WTC11 (cell line): ENCODE measurements around the gene TXNDC2. TPM values are rescaled to one million over a fixed set of nuclear protein-coding genes. Genes with fewer than 3 reads are reported as not detected.

Experiments
- ATAC-seq: fragments of 200-7000 bp; cut with Tn5 transposase; 2 replicates; pipeline ENCODE4 v1.10.0; 2021; ENCODE audit warnings: mild to moderate bottlenecking, moderate library complexity
- CTCF ChIA-PET: fragments of 300-600 bp; sonication (Branson Sonifier 250); formaldehyde crosslinking; loops from one replicate; lab custom pipeline; 2021; ENCODE audit warnings: antibody characterized with exemption; lab: Charles Lee
- POLR2A ChIA-PET: fragments of 350-600 bp; sonication (Branson Sonifier 250); formaldehyde crosslinking; loops from one replicate; lab custom pipeline; 2021; ENCODE audit warnings: antibody characterized with exemption; lab: Charles Lee
- DNase-seq: peaks from one replicate; pipeline ENCODE4 v3.0.0; 2021; ENCODE audit warnings: low spot score
- H3K27ac Mint-ChIP-seq: 2 replicates; pipeline ENCODE4 v1.8.0; 2021; ENCODE audit warnings: mixed read lengths
- H3K27me3 Mint-ChIP-seq: 2 replicates; pipeline ENCODE4 v1.8.0; 2021; ENCODE audit warnings: low read depth, mild to moderate bottlenecking, moderate library complexity, mixed read lengths
- H3K36me3 Mint-ChIP-seq: 2 replicates; pipeline ENCODE4 v1.8.0; 2021; ENCODE audit warnings: mixed read lengths
- H3K4me1 Mint-ChIP-seq: 2 replicates; pipeline ENCODE4 v1.8.0; 2022; ENCODE audit warnings: mixed read lengths
- H3K4me3 Mint-ChIP-seq: 2 replicates; pipeline ENCODE4 v1.8.0; 2021; ENCODE audit warnings: mild to moderate bottlenecking, moderate library complexity, mixed read lengths
- H3K9me3 Mint-ChIP-seq: 2 replicates; pipeline ENCODE4 v1.8.0; 2021; ENCODE audit warnings: mixed read lengths
- GTF2I ChIP-seq: fragments of 250-450 bp; sonication (Bioruptor Pico); conservative IDR thresholded peaks from 2 replicates; pipeline ENCODE4 v1.4.0; 2021; ENCODE audit warnings: mild to moderate bottlenecking
- OVOL2 ChIP-seq: fragments of 250-450 bp; sonication (Bioruptor Pico); IDR thresholded peaks from 2 replicates; pipeline ENCODE4 v1.9.0; 2021; ENCODE audit warnings: mild to moderate bottlenecking, borderline replicate concordance
- SMAD4 ChIP-seq: sonication (generic); formaldehyde crosslinking; IDR thresholded peaks from 2 replicates; pipeline ENCODE4 v1.8.0; 2022; ENCODE audit warnings: mild to moderate bottlenecking, missing genetic modification reagents
- total RNA-seq: library from RNA; stranded (reverse); gene quantifications from 3 replicates; pipeline ENCODE4 v1.2.3, GENCODE V29; 2021
- TF ChIP-seq, protein P1 (sequence below): sonication (generic); formaldehyde crosslinking; IDR thresholded peaks from 2 replicates; pipeline ENCODE4 v1.8.0; 2022; ENCODE audit warnings: mild to moderate bottlenecking, missing genetic modification reagents
- TF ChIP-seq, protein P2 (sequence below): sonication (generic); formaldehyde crosslinking; IDR thresholded peaks from 2 replicates; pipeline ENCODE4 v1.8.0; 2023; ENCODE audit warnings: mild to moderate bottlenecking, missing genetic modification reagents
- TF ChIP-seq, protein P3 (sequence below): sonication (generic); formaldehyde crosslinking; IDR thresholded peaks from 2 replicates; pipeline ENCODE4 v1.8.0; 2022; ENCODE audit warnings: missing genetic modification reagents
- TF ChIP-seq, protein P4 (sequence below): sonication (generic); formaldehyde crosslinking; IDR thresholded peaks from 2 replicates; pipeline ENCODE4 v1.8.1; 2023; ENCODE audit warnings: mild to moderate bottlenecking, missing genetic modification reagents, borderline replicate concordance
- TF ChIP-seq, protein P5 (sequence below): sonication (generic); formaldehyde crosslinking; IDR thresholded peaks from 2 replicates; pipeline ENCODE4 v1.8.1; 2022; ENCODE audit warnings: low read depth, mild to moderate bottlenecking, moderate library complexity, missing genetic modification reagents, borderline replicate concordance

TXNDC2 gene
- total RNA-seq, 1 experiment from 2014 or later, result 0.26 TPM

DNA sequence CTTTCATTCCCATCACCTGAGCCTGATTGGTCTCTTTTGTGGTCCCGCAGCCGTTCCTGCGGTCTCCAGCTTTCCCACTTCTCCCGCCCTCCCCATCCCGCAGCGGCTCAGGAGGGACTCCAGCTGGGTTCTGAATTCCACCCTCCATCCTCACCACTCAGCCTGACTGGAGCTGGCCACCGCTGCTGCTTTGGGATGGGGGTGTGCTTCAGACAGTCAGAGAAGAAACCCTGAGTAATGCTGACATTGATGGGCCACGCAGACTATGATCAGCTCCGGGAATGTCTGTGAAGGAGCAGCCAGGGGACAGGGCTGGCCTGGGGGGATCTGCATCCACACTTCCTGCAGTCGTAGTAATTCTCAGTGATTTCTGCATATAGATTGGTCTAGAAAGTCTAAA lies 45.9 kb upstream of the TXNDC2 start:
- POLR2A ChIA-PET, result no interaction called here

More for the DNA sequence above, 45.9 kb upstream of the TXNDC2 start:
- DNase-seq (peak; percentile 40), ATAC-seq (peak; percentile 15)
- no peaks in the 10 kb centered on the region; the same call in 1 of the 2 replicates for H3K27me3 Mint-ChIP-seq
- CTCF ChIA-PET, result interaction anchor here (0.9 to 1.0 kb wide), 2 partner anchors 8 to 65 kb away, joined by 3 read pairs; no protein-coding TSS in a partner anchor
- TF ChIP-seq, protein P1, sequence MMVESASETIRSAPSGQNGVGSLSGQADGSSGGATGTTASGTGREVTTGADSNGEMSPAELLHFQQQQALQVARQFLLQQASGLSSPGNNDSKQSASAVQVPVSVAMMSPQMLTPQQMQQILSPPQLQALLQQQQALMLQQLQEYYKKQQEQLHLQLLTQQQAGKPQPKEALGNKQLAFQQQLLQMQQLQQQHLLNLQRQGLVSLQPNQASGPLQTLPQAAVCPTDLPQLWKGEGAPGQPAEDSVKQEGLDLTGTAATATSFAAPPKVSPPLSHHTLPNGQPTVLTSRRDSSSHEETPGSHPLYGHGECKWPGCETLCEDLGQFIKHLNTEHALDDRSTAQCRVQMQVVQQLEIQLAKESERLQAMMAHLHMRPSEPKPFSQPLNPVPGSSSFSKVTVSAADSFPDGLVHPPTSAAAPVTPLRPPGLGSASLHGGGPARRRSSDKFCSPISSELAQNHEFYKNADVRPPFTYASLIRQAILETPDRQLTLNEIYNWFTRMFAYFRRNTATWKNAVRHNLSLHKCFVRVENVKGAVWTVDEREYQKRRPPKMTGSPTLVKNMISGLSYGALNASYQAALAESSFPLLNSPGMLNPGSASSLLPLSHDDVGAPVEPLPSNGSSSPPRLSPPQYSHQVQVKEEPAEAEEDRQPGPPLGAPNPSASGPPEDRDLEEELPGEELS (CRISPR knock-in tag), result no peak
- TF ChIP-seq OVOL2 (CRISPR knock-in tag) (no peak), GTF2I (CRISPR knock-in tag) (no peak), SMAD4 (CRISPR knock-in tag) (no peak)
- TF ChIP-seq, protein P2, sequence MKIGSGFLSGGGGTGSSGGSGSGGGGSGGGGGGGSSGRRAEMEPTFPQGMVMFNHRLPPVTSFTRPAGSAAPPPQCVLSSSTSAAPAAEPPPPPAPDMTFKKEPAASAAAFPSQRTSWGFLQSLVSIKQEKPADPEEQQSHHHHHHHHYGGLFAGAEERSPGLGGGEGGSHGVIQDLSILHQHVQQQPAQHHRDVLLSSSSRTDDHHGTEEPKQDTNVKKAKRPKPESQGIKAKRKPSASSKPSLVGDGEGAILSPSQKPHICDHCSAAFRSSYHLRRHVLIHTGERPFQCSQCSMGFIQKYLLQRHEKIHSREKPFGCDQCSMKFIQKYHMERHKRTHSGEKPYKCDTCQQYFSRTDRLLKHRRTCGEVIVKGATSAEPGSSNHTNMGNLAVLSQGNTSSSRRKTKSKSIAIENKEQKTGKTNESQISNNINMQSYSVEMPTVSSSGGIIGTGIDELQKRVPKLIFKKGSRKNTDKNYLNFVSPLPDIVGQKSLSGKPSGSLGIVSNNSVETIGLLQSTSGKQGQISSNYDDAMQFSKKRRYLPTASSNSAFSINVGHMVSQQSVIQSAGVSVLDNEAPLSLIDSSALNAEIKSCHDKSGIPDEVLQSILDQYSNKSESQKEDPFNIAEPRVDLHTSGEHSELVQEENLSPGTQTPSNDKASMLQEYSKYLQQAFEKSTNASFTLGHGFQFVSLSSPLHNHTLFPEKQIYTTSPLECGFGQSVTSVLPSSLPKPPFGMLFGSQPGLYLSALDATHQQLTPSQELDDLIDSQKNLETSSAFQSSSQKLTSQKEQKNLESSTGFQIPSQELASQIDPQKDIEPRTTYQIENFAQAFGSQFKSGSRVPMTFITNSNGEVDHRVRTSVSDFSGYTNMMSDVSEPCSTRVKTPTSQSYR (CRISPR knock-in tag), result no peak
- TF ChIP-seq, protein P3, sequence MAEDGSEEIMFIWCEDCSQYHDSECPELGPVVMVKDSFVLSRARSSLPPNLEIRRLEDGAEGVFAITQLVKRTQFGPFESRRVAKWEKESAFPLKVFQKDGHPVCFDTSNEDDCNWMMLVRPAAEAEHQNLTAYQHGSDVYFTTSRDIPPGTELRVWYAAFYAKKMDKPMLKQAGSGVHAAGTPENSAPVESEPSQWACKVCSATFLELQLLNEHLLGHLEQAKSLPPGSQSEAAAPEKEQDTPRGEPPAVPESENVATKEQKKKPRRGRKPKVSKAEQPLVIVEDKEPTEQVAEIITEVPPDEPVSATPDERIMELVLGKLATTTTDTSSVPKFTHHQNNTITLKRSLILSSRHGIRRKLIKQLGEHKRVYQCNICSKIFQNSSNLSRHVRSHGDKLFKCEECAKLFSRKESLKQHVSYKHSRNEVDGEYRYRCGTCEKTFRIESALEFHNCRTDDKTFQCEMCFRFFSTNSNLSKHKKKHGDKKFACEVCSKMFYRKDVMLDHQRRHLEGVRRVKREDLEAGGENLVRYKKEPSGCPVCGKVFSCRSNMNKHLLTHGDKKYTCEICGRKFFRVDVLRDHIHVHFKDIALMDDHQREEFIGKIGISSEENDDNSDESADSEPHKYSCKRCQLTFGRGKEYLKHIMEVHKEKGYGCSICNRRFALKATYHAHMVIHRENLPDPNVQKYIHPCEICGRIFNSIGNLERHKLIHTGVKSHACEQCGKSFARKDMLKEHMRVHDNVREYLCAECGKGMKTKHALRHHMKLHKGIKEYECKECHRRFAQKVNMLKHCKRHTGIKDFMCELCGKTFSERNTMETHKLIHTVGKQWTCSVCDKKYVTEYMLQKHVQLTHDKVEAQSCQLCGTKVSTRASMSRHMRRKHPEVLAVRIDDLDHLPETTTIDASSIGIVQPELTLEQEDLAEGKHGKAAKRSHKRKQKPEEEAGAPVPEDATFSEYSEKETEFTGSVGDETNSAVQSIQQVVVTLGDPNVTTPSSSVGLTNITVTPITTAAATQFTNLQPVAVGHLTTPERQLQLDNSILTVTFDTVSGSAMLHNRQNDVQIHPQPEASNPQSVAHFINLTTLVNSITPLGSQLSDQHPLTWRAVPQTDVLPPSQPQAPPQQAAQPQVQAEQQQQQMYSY (CRISPR knock-in tag), result peak; percentile 61
- TF ChIP-seq, protein P4, sequence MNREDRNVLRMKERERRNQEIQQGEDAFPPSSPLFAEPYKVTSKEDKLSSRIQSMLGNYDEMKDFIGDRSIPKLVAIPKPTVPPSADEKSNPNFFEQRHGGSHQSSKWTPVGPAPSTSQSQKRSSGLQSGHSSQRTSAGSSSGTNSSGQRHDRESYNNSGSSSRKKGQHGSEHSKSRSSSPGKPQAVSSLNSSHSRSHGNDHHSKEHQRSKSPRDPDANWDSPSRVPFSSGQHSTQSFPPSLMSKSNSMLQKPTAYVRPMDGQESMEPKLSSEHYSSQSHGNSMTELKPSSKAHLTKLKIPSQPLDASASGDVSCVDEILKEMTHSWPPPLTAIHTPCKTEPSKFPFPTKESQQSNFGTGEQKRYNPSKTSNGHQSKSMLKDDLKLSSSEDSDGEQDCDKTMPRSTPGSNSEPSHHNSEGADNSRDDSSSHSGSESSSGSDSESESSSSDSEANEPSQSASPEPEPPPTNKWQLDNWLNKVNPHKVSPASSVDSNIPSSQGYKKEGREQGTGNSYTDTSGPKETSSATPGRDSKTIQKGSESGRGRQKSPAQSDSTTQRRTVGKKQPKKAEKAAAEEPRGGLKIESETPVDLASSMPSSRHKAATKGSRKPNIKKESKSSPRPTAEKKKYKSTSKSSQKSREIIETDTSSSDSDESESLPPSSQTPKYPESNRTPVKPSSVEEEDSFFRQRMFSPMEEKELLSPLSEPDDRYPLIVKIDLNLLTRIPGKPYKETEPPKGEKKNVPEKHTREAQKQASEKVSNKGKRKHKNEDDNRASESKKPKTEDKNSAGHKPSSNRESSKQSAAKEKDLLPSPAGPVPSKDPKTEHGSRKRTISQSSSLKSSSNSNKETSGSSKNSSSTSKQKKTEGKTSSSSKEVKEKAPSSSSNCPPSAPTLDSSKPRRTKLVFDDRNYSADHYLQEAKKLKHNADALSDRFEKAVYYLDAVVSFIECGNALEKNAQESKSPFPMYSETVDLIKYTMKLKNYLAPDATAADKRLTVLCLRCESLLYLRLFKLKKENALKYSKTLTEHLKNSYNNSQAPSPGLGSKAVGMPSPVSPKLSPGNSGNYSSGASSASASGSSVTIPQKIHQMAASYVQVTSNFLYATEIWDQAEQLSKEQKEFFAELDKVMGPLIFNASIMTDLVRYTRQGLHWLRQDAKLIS (CRISPR knock-in tag), result no peak
- TF ChIP-seq, protein P5, sequence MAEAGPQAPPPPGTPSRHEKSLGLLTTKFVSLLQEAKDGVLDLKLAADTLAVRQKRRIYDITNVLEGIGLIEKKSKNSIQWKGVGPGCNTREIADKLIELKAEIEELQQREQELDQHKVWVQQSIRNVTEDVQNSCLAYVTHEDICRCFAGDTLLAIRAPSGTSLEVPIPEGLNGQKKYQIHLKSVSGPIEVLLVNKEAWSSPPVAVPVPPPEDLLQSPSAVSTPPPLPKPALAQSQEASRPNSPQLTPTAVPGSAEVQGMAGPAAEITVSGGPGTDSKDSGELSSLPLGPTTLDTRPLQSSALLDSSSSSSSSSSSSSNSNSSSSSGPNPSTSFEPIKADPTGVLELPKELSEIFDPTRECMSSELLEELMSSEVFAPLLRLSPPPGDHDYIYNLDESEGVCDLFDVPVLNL (CRISPR knock-in tag), result no peak
- H3K4me1 Mint-ChIP-seq, result peaks cover 58% of the 10 kb centered on the region
- no peaks in the 10 kb centered on the region for H3K36me3 Mint-ChIP-seq
- H3K9me3 Mint-ChIP-seq, result no peaks in the 10 kb centered on the region
- H3K27ac Mint-ChIP-seq, result no peak overlapping the region
- H3K4me3 Mint-ChIP-seq, result no peak overlapping the region
